Liver (tissue), 9 donors: Measurements from ENCODE around the gene RSPH6A. TPM values are rescaled to one million over a fixed set of nuclear protein-coding genes. Genes with fewer than 3 reads are reported as not detected.

Source experiments
- DNase-seq: peaks from one replicate; pipeline ENCODE4 v3.0.0-alpha.2; 2017; ENCODE audit warnings: low spot score
- H3K27ac ChIP-seq, 2 donors: one replicate each; pipeline ENCODE4 v1.7.0; 2013; ENCODE audit warnings: inconsistent platforms in 2 of 2, low read length in 2 of 2, control low read depth in 1 of 2, low read depth in 1 of 2, mild to moderate bottlenecking in 1 of 2
- H3K27me3 ChIP-seq, 4 donors: one replicate each; pipeline versions ENCODE4 v1.6.1 to v1.7.0; 2013; ENCODE audit warnings: low read length in 3 of 4, inconsistent platforms in 1 of 4, mild to moderate bottlenecking in 1 of 4, moderate library complexity in 1 of 4; ENCODE audit not compliant: control insufficient read depth in 4 of 4, insufficient read depth in 4 of 4
- H3K36me3 ChIP-seq, 4 donors: one replicate each; pipeline versions ENCODE4 v1.6.1 to v1.7.0; 2013; ENCODE audit warnings: low read length in 3 of 4, mild to moderate bottlenecking in 3 of 4, low read depth in 1 of 4, moderate library complexity in 1 of 4; ENCODE audit not compliant: control insufficient read depth in 4 of 4, insufficient read depth in 3 of 4
- H3K4me1 ChIP-seq, 4 donors: one replicate each; pipeline versions ENCODE4 v1.6.1 to v1.7.0; 2013; ENCODE audit warnings: low read length in 3 of 4, mild to moderate bottlenecking in 3 of 4, moderate library complexity in 1 of 4; ENCODE audit not compliant: control insufficient read depth in 4 of 4, insufficient read depth in 4 of 4
- H3K4me3 ChIP-seq, 3 donors: one replicate each; pipeline versions ENCODE4 v1.6.1 to v1.7.0; 2013; ENCODE audit warnings: low read length in 3 of 3, control low read depth in 1 of 3, low read depth in 1 of 3, mild to moderate bottlenecking in 1 of 3
- H3K9ac ChIP-seq, 2 donors: one replicate each; pipeline ENCODE4 v1.7.0; 2013; ENCODE audit warnings: low read length in 2 of 2, mild to moderate bottlenecking in 2 of 2, moderate library complexity in 2 of 2, control low read depth in 1 of 2, low read depth in 1 of 2
- H3K9me3 ChIP-seq, 4 donors: one replicate each; pipeline versions ENCODE4 v1.6.1 to v1.7.0; 2013; ENCODE audit warnings: low read length in 3 of 4; ENCODE audit not compliant: control insufficient read depth in 4 of 4
- EGR1 ChIP-seq, 2 donors: IDR thresholded peaks; 2 replicates each; pipeline ENCODE4 v1.6.1; 2016 to 2018; ENCODE audit warnings: antibody characterized with exemption in 2 of 2, low read depth in 2 of 2
- GABPA ChIP-seq, 2 donors: IDR thresholded peaks in 1 of 2; conservative IDR thresholded peaks in 1 of 2; 2 replicates each; pipeline ENCODE4 v1.6.1; 2016; ENCODE audit warnings: antibody characterized with exemption in 2 of 2, mild to moderate bottlenecking in 1 of 2, moderate library complexity in 1 of 2
- HNF4A ChIP-seq, 2 donors: conservative IDR thresholded peaks; 2 replicates each; pipeline ENCODE4 v1.6.1; 2016; ENCODE audit warnings: antibody characterized with exemption in 2 of 2, mild to moderate bottlenecking in 2 of 2
- JUND ChIP-seq, 2 donors: IDR thresholded peaks; 2 replicates each; pipeline ENCODE4 v1.6.1; 2016; ENCODE audit warnings: antibody characterized with exemption in 2 of 2
- NR2F2 ChIP-seq: IDR thresholded peaks from 2 replicates; pipeline ENCODE4 v1.6.1; 2016; ENCODE audit warnings: antibody characterized with exemption
- RAD21 ChIP-seq, 2 donors: IDR thresholded peaks; 2 replicates each; pipeline ENCODE4 v1.6.1; 2016; ENCODE audit warnings: antibody characterized with exemption in 2 of 2, mild to moderate bottlenecking in 2 of 2
- RXRA ChIP-seq, 2 donors: IDR thresholded peaks; 2 replicates each; pipeline ENCODE4 v1.6.1; 2017 to 2018; ENCODE audit warnings: antibody characterized with exemption in 2 of 2, mild to moderate bottlenecking in 1 of 2
- SP1 ChIP-seq: IDR thresholded peaks from 2 replicates; pipeline ENCODE4 v1.6.1; 2018; ENCODE audit warnings: antibody characterized with exemption, mild to moderate bottlenecking
- YY1 ChIP-seq: IDR thresholded peaks from 2 replicates; pipeline ENCODE4 v1.6.1; 2016; ENCODE audit warnings: antibody characterized with exemption, mild to moderate bottlenecking
- WGBS: extraction: QIAGEN DNeasy Blood & Tissue Kit; methylation state at CpG from one replicate; pipeline ENCODE4 v1.1.7; 2013; 5-methylcytosine and 5-hydroxymethylcytosine counted together
- polyA plus RNA-seq, 2 donors: library from polyadenylated mRNA; stranded (reverse) in 1 of 2; unstranded in 1 of 2; fragments of 200-250 nt in 1 of 2; fragments of >200 nt in 1 of 2; fragmentation: Nextera tagmentation in 1 of 2; extraction: Ambion mirVana in 1 of 2; gene quantifications; one replicate each; pipeline versions ENCODE4 v1.2.1 to v1.2.3, GENCODE V29; 2013 to 2015
- total RNA-seq, 2 donors: library from RNA; depleted of rRNA; stranded (reverse); fragments of >200 nt; gene quantifications; one replicate each; pipeline ENCODE4 v1.2.3, GENCODE V29; 2014
- TF ChIP-seq, protein P1 (sequence below): fragments of 150-350 bp; IDR thresholded peaks from 2 replicates; pipeline ENCODE4 v1.5.1; 2017; ENCODE audit warnings: improper control_type of control experiment, low read depth, low read length; ENCODE audit not compliant: missing input control
- TF ChIP-seq, protein P2 (sequence below): IDR thresholded peaks from 2 replicates; pipeline ENCODE4 v1.6.1; 2016; ENCODE audit warnings: antibody characterized with exemption
- TF ChIP-seq, protein P3 (sequence below): IDR thresholded peaks from 2 replicates; pipeline ENCODE4 v1.6.1; 2016; ENCODE audit warnings: antibody characterized with exemption, mild to moderate bottlenecking
- TF ChIP-seq, protein P4 (sequence below): IDR thresholded peaks from 2 replicates; pipeline ENCODE4 v1.6.1; 2016; ENCODE audit warnings: antibody characterized with exemption
- donor health status: healthy.
- donor health status: healthy.
- donor health status: healthy.
- donor health status: healthy.
- donor health status: healthy.

RSPH6A gene
- total and polyA plus RNA-seq, 4 donors, result 0.08 TPM; not detected in 3

DNA sequence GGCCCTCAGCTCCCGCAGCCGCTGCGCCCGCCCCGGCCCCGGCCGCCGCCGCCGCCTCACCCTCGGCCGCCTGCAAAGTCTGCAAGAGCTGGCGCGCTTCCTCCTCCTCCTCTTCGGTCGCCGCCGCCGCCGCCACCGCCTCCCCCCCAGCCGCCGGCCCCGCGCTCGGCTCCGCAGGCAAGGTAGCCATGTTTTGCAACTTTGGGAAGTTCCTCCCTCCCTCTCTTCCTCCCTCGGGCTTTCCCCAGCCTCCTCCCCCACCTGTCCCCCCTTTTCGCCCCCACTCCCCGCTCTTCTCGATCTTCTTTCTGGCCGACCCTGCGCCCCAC is 46.5 kb downstream of the RSPH6A start:
- peak overlapping the region in 1 of 2 donors; percentile 76 for H3K9ac ChIP-seq
- WGBS, result 2% methylated on average over 33 of the region's 33 CpGs
- H3K4me3 ChIP-seq, result peak overlapping the region; percentile 86 to 95 (median 89)
- DNase-seq, result no peak
- peaks cover 0 to 2% (median 0%) of the 10 kb centered on the region in 4 donors for H3K36me3 ChIP-seq
- TF ChIP-seq, protein P1, sequence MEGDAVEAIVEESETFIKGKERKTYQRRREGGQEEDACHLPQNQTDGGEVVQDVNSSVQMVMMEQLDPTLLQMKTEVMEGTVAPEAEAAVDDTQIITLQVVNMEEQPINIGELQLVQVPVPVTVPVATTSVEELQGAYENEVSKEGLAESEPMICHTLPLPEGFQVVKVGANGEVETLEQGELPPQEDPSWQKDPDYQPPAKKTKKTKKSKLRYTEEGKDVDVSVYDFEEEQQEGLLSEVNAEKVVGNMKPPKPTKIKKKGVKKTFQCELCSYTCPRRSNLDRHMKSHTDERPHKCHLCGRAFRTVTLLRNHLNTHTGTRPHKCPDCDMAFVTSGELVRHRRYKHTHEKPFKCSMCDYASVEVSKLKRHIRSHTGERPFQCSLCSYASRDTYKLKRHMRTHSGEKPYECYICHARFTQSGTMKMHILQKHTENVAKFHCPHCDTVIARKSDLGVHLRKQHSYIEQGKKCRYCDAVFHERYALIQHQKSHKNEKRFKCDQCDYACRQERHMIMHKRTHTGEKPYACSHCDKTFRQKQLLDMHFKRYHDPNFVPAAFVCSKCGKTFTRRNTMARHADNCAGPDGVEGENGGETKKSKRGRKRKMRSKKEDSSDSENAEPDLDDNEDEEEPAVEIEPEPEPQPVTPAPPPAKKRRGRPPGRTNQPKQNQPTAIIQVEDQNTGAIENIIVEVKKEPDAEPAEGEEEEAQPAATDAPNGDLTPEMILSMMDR, result no peak
- no peak for TF ChIP-seq RAD21 (IDR thresholded peaks at IDR 0.05)
- no peak for TF ChIP-seq HNF4A (conservative IDR thresholded peaks at IDR 0.05)
- TF ChIP-seq, protein P2, sequence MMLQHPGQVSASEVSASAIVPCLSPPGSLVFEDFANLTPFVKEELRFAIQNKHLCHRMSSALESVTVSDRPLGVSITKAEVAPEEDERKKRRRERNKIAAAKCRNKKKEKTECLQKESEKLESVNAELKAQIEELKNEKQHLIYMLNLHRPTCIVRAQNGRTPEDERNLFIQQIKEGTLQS, result no peak
- no peaks in the 10 kb centered on the region for H3K9me3 ChIP-seq
- no peaks in the 10 kb centered on the region for H3K27me3 ChIP-seq
- peak overlapping the region; percentile 86 to 99 for H3K27ac ChIP-seq
- peaks cover 9 to 56% (median 29%) of the 10 kb centered on the region in 4 donors for H3K4me1 ChIP-seq

DNA sequence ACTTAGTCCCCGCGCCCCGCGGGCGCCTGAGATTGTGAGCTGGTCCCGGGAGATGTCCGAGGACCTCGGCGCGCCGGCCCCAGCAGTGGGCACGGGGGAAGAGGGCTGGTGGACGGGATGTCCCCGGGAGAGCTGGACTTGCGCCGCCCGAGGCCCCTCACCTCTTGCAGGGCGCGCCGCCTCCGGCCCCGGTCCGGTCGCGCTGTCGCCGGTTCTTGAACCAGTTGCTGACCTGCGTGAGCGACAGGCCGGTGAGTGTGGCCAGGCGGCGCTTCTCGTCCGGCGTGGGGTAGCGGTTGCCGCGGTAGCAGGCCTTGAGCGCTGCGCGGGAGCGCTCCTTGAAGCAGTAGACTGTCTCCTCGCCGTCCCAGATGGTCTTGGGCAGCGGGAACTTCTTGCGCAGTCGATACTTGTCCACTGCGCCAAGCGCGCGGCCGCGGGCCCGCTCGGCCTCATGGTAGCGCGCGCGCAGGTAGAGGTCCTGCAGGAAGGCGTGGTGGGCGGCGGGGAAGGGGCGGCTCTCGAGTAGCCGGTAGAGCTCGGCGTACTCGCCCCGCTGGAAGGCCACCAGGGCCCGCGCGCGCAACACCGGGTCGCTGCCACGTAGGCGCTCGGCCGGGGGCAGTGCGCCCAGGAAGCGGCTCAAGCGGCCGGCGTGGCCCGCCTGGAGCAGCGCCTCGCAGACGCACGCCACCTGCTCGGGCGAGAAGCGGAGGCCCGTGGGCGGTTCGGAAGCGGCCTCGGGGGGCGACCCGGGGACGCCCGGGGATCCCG is 47.0 kb downstream of the RSPH6A start:
- Histone ChIP-seq H3K9ac (peak overlapping the region; percentile 21 to 72), H3K36me3 (peaks cover 0 to 2% (median 0%) of the 10 kb centered on the region in 4 donors), H3K27me3 (no peaks in the 10 kb centered on the region), H3K9me3 (no peaks in the 10 kb centered on the region), H3K4me1 (peaks cover 9 to 55% (median 26%) of the 10 kb centered on the region in 4 donors), H3K27ac (peak overlapping the region; percentile 86 to 99), H3K4me3 (peak overlapping the region; percentile 83 to 95 (median 86))
- no peak for TF ChIP-seq JUND (IDR thresholded peaks at IDR 0.05)
- peak in 1 of 2 donors; percentile 4 for TF ChIP-seq RAD21 (IDR thresholded peaks at IDR 0.05)
- peak; percentile 52 for DNase-seq
- WGBS, result under 1% methylated on average over 102 of the region's 102 CpGs

DNA sequence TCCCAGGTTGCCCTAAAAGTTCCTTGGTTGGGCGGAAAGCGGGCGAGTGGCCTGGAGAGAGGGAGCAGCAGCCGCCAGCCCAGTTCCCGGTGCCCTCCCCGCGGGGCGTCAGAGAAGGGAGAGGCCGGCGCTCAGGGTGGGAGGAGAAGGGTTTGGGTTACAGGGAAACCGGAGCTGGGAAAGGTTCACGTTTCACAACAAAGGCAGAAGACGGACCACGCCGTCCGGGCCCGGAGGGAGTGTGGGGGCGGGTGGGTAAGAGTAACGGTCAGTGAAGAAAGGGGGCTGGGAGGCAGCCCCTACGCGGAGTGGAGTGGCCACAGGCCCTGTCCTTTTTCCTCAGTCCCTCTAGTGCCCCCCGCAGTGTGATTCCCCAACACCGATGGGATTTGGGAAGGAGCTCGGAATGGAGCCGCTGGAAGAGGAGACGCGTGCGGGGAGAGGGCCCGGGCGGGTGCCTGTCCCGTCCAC is 47.7 kb downstream of the RSPH6A start:
- WGBS, result 13% methylated on average over 31 of the region's 31 CpGs
- Histone ChIP-seq H3K9me3 (no peaks in the 10 kb centered on the region), H3K36me3 (peaks cover 0 to 2% (median 0%) of the 10 kb centered on the region in 4 donors), H3K4me3 (peak overlapping the region; percentile 83 to 95 (median 86)), H3K27ac (peak overlapping the region; percentile 86 to 99), H3K4me1 (peaks cover 9 to 49% (median 23%) of the 10 kb centered on the region in 4 donors), H3K9ac (peak overlapping the region; percentile 65 to 78), H3K27me3 (no peaks in the 10 kb centered on the region)
- TF ChIP-seq, protein P3, sequence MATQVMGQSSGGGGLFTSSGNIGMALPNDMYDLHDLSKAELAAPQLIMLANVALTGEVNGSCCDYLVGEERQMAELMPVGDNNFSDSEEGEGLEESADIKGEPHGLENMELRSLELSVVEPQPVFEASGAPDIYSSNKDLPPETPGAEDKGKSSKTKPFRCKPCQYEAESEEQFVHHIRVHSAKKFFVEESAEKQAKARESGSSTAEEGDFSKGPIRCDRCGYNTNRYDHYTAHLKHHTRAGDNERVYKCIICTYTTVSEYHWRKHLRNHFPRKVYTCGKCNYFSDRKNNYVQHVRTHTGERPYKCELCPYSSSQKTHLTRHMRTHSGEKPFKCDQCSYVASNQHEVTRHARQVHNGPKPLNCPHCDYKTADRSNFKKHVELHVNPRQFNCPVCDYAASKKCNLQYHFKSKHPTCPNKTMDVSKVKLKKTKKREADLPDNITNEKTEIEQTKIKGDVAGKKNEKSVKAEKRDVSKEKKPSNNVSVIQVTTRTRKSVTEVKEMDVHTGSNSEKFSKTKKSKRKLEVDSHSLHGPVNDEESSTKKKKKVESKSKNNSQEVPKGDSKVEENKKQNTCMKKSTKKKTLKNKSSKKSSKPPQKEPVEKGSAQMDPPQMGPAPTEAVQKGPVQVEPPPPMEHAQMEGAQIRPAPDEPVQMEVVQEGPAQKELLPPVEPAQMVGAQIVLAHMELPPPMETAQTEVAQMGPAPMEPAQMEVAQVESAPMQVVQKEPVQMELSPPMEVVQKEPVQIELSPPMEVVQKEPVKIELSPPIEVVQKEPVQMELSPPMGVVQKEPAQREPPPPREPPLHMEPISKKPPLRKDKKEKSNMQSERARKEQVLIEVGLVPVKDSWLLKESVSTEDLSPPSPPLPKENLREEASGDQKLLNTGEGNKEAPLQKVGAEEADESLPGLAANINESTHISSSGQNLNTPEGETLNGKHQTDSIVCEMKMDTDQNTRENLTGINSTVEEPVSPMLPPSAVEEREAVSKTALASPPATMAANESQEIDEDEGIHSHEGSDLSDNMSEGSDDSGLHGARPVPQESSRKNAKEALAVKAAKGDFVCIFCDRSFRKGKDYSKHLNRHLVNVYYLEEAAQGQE, result no peak
- TF ChIP-seq GABPA (IDR thresholded peaks at IDR 0.05 in 1 of 2, conservative IDR thresholded peaks at IDR 0.05 in 1 of 2) (no peak), YY1 (peak; percentile 65), NR2F2 (peak; percentile 42), RAD21 (IDR thresholded peaks at IDR 0.05) (peak in 1 of 2 donors; percentile 24), RXRA (IDR thresholded peaks at IDR 0.05) (peak; percentile 14 to 18), SP1 (peak; percentile 29), EGR1 (IDR thresholded peaks at IDR 0.05; ENCODE audit: low read depth in 2 of 2) (peak; percentile 44 to 64)
- TF ChIP-seq, protein P4, sequence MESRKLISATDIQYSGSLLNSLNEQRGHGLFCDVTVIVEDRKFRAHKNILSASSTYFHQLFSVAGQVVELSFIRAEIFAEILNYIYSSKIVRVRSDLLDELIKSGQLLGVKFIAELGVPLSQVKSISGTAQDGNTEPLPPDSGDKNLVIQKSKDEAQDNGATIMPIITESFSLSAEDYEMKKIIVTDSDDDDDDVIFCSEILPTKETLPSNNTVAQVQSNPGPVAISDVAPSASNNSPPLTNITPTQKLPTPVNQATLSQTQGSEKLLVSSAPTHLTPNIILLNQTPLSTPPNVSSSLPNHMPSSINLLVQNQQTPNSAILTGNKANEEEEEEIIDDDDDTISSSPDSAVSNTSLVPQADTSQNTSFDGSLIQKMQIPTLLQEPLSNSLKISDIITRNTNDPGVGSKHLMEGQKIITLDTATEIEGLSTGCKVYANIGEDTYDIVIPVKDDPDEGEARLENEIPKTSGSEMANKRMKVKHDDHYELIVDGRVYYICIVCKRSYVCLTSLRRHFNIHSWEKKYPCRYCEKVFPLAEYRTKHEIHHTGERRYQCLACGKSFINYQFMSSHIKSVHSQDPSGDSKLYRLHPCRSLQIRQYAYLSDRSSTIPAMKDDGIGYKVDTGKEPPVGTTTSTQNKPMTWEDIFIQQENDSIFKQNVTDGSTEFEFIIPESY, result no peak
- DNase-seq, result peak; percentile 71
